Measurements from ENCODE around the gene ZNF524. TPM values are rescaled to one million over a fixed set of nuclear protein-coding genes. Genes with fewer than 3 reads are reported as not detected.
A peak's percentile ranks its signal among the peaks of the same experiment; 100 is the strongest.

Gene ZNF524
- polyA plus RNA-seq, 1 of the 3 experiments (the other 2 are of a cell fraction) = 7.3 TPM

DNA sequence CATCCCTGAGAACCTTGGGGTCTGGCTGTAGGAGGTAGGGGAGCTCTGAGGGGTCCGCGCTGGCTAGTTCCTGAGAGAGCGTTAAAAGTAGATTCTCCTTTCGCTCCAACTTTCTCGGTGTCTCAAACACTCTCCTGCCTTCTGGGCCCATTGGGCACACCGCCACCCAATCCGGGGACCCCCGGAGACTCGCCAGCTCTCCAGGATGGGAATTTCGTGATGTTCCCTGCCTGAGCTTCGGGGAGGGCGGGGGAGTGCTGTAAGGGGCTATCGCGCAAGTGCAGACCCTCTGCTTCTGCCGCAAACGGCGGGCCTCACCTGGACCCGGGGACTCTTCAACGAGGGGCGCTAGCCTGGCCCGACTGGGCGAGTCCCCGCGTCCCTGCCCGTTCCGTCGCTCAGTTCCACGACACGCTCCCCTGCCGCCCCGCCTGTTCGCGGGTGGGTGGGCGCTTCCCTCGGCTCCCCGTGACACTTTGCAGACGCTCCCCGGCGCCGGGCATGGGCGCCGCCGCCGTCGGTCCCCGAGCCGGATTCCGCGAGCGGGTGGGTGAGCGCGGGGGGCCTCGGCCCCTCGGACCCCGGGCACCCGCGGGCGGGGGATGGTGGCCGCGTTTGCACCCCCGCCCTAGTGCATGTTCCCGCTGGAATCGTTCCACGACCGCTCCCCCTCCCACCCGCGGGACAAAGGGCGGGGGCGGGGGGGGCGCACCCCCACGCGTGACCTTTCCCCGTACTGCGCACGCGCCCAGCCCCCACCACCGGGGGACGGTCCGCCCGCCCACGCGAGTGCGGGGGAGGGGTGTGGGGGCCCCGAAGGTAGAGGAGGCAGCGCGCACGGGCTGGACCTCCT, 47.9 kb downstream of the ZNF524 start, which contains the start of gene CCDC106 (continued):
- TF ChIP-seq EP300 (IDR thresholded peaks at IDR 0.05; ENCODE audit: borderline replicate concordance in 1 of 2, low read depth in 1 of 2, low read length in 1 of 2) (0 out of 4 replicates have a peak, but pooled peaks of 1 of the 2 experiments have one; percentile 7), NRF1 (IDR thresholded peaks at IDR 0.05; ENCODE audit: low read depth, low read length) (no peak), POLR2AphosphoS5 (IDR thresholded peaks at IDR 0.05; ENCODE audit: low read depth, low read length) (peak; percentile 23; the same call in 1 of the 2 replicates)

DNA sequence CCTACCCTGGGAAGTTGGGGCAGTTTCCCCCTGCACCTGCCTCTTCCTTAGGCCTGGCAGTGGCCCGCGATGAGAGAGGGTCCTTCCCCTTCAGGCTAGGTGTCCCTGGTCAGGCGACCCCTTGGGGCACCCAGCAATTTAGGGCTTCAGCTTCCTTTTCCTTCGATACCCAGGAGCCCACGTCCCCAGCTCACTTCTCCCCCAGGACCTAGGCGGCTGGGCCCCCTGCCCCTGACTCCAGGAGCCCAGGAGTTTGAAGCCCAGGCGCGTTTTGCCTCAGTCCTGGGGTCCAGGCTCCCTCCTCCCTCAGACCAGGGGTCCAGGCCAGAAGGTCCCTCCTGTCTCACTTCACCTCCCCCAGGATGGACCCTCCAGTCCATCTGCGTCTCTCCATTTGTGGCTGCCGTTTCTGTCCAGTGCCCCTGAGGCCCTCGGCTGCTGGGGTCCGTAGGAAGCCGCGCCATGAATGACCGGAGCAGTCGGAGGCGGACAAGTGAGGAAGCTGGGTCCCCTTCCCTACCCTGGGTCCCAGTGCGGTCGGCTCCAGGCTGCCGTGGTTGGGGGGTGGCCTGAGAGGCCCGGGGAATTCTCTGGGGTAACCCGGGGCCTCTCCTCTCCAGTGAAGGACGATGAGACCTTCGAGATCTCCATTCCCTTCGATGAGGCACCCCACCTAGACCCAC, 48.6 kb downstream of the ZNF524 start:
- H3K27ac ChIP-seq (ENCODE audit: low read depth in 2 of 2, low read length in 1 of 2) = peak overlapping the region in 1 of 2 experiments; percentile 94; a peak in 1 of 4 replicates
- POLR2A ChIA-PET = no interaction called here
- TF ChIP-seq, protein P1, sequence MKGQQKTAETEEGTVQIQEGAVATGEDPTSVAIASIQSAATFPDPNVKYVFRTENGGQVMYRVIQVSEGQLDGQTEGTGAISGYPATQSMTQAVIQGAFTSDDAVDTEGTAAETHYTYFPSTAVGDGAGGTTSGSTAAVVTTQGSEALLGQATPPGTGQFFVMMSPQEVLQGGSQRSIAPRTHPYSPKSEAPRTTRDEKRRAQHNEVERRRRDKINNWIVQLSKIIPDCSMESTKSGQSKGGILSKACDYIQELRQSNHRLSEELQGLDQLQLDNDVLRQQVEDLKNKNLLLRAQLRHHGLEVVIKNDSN (IDR thresholded peaks at IDR 0.05; ENCODE audit: borderline replicate concordance, low read depth) = no peak
- TF ChIP-seq SIN3A (IDR thresholded peaks at IDR 0.05; ENCODE audit: borderline replicate concordance, low read depth, low read length) (no peak), EP300 (IDR thresholded peaks at IDR 0.05; ENCODE audit: borderline replicate concordance in 1 of 2, low read depth in 1 of 2, low read length in 1 of 2) (no peak), MEF2A (IDR thresholded peaks at IDR 0.05; ENCODE audit: borderline replicate concordance, low read depth) (no peak), POLR2AphosphoS5 (IDR thresholded peaks at IDR 0.05; ENCODE audit: low read depth, low read length) (no peak), SMC3 (IDR thresholded peaks at IDR 0.05; ENCODE audit: low read depth, low read length) (no peak), RCOR1 (IDR thresholded peaks at IDR 0.05; ENCODE audit: low read length) (no peak)
- TF ChIP-seq, protein P2, sequence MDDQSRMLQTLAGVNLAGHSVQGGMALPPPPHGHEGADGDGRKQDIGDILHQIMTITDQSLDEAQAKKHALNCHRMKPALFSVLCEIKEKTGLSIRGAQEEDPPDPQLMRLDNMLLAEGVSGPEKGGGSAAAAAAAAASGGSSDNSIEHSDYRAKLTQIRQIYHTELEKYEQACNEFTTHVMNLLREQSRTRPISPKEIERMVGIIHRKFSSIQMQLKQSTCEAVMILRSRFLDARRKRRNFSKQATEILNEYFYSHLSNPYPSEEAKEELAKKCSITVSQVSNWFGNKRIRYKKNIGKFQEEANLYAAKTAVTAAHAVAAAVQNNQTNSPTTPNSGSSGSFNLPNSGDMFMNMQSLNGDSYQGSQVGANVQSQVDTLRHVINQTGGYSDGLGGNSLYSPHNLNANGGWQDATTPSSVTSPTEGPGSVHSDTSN (IDR thresholded peaks at IDR 0.05) = no peak
- TF ChIP-seq, protein P3, sequence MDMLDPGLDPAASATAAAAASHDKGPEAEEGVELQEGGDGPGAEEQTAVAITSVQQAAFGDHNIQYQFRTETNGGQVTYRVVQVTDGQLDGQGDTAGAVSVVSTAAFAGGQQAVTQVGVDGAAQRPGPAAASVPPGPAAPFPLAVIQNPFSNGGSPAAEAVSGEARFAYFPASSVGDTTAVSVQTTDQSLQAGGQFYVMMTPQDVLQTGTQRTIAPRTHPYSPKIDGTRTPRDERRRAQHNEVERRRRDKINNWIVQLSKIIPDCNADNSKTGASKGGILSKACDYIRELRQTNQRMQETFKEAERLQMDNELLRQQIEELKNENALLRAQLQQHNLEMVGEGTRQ (IDR thresholded peaks at IDR 0.05; ENCODE audit: borderline replicate concordance, low read depth, low read length) = no peak
- peaks cover 33% of the 10 kb centered on the region for H3K79me2 ChIP-seq (ENCODE audit: insufficient read depth)
- H3F3A ChIP-seq (replicated peaks; ENCODE audit: insufficient read depth) = peaks cover 17% of the 10 kb centered on the region
- H3K9me2 ChIP-seq = no peaks in the 10 kb centered on the region
- peak overlapping the region; percentile 96 for H3K4me2 ChIP-seq
- peak overlapping the region; percentile 77 for H3K9ac ChIP-seq
- H3K9me3 ChIP-seq = no peaks in the 10 kb centered on the region
- H3K27me3 ChIP-seq (ENCODE audit: insufficient read depth) = no peaks in the 10 kb centered on the region
- H3K36me3 ChIP-seq (replicated peaks in 1 of 2; ENCODE audit: control insufficient read depth in 1 of 2, insufficient read depth in 2 of 2, low read length in 1 of 2) = peaks cover 3 to 30% of the 10 kb centered on the region in 2 experiments
- H4K20me1 ChIP-seq (ENCODE audit: insufficient read depth) = no peaks in the 10 kb centered on the region
- CTCF ChIA-PET = interaction anchor here (0.7 to 4.5 kb wide), 5 partner anchors 9 to 508 kb away, joined by 3 to 30 read pairs (median 4); no protein-coding TSS in a partner anchor
- 64% methylated on average over 11 of the region's 25 CpGs for WGBS (ENCODE audit: low lambda C conversion rate)
- peaks cover 5 to 35% of the 10 kb centered on the region in 2 experiments; a peak in 2 of 4 replicates for H3K4me1 ChIP-seq (ENCODE audit: control insufficient read depth in 1 of 2, insufficient read depth in 2 of 2, low read depth in 1 of 2, low read length in 1 of 2)
- peak; percentile 41 for DNase-seq
- H2AFZ ChIP-seq (ENCODE audit: low read depth) = no peak overlapping the region
- H3K4me3 ChIP-seq (ENCODE audit: low read depth in 2 of 2, low read length in 1 of 2) = peak overlapping the region; percentile 77 to 82
